ENCODE measurements around the gene COG7. TPM values are rescaled to one million over a fixed set of nuclear protein-coding genes. Genes with fewer than 3 reads are reported as not detected.

COG7 gene
- 10 to 100 TPM in 3 of 4 donors, 1 to 10 TPM in 1; 6.9 to 18.6 (median 16.0) TPM for total RNA-seq

GRCh38 chr16:23452572-23453337 is at the start of gene COG7:
COG7 (minus strand) TSS chr16:23453189; CDS start chr16:23452994, 195 bp downstream.
- TF ChIP-seq POLR2AphosphoS5 (IDR thresholded peaks at IDR 0.05) = peak; percentile 90
- peak in 1 of 2 donors; percentile 5 for TF ChIP-seq POLR2A (IDR thresholded peaks at IDR 0.05)
- peak in 1 of 4 experiments; percentile 9 for TF ChIP-seq CTCF (IDR thresholded peaks at IDR 0.05)
- TF ChIP-seq EP300 (IDR thresholded peaks at IDR 0.05) = no peak
- WGBS, 2 donors (ENCODE audit: low coverage in 1 of 2) = 0% methylated on average over 6 to 14 of the region's 57 CpGs

GRCh38 chr16:23502466-23502865 is 49.5 kb upstream of the COG7 start:
- peaks cover 0 to 92% (median 17%) of the 10 kb centered on the region in 3 donors for H3K4me1 ChIP-seq
- WGBS, 2 donors (ENCODE audit: low coverage in 1 of 2) = 79% methylated on average over 2 of the region's 2 CpGs; no CpG with 5 or more reads in 1 of the 2 donors

More at GRCh38 chr16:23452572-23453337, at the start of gene COG7:
- Histone ChIP-seq H3K9me3 (no peaks in the 10 kb centered on the region), H3K4me1 (peaks cover 0 to 57% (median 11%) of the 10 kb centered on the region in 3 donors), H3K27ac (peak within 1 kb of the TSS; percentile 9 to 90 (median 81)), H3K4me3 (peak within 1 kb of the TSS; percentile 54 to 92), H3K27me3 (no peaks in the 10 kb centered on the region), H3K36me3 (no peaks in the 10 kb centered on the region)
- peak; percentile 94 for ATAC-seq

GRCh38 chr16:23501291-23501690 is 48.3 kb upstream of the COG7 start:
- H3K27me3 ChIP-seq = no peaks in the 10 kb centered on the region
- 70 to 90% methylated on average over 2 to 5 of the region's 5 CpGs for WGBS, 2 donors (ENCODE audit: low coverage in 1 of 2)
- no peak for ATAC-seq
- no peaks in the 10 kb centered on the region for H3K9me3 ChIP-seq
- TF ChIP-seq POLR2A (IDR thresholded peaks at IDR 0.05) (no peak), CTCF (IDR thresholded peaks at IDR 0.05) (no peak), EP300 (IDR thresholded peaks at IDR 0.05) (no peak), POLR2AphosphoS5 (IDR thresholded peaks at IDR 0.05) (no peak)
- H3K27ac ChIP-seq = no peak overlapping the region
- H3K36me3 ChIP-seq = peaks cover 0 to 25% of the 10 kb centered on the region in 2 donors
- no peak overlapping the region for H3K4me3 ChIP-seq
- peaks cover 0 to 88% (median 16%) of the 10 kb centered on the region in 3 donors for H3K4me1 ChIP-seq

More at GRCh38 chr16:23502466-23502865, 49.5 kb upstream of the COG7 start:
- no peaks in the 10 kb centered on the region for H3K9me3 ChIP-seq
- H3K4me3 ChIP-seq = no peak overlapping the region
- ATAC-seq = no peak
- H3K36me3 ChIP-seq = peaks cover 0 to 22% of the 10 kb centered on the region in 2 donors
- H3K27me3 ChIP-seq = no peaks in the 10 kb centered on the region
- H3K27ac ChIP-seq = no peak overlapping the region
- no peak for TF ChIP-seq CTCF (IDR thresholded peaks at IDR 0.05)
- TF ChIP-seq EP300 (IDR thresholded peaks at IDR 0.05) = no peak
- no peak for TF ChIP-seq POLR2A (IDR thresholded peaks at IDR 0.05)
- no peak for TF ChIP-seq POLR2AphosphoS5 (IDR thresholded peaks at IDR 0.05)

- WGBS, 2 donors (ENCODE audit: low coverage in 1 of 2) = 71 to 87% methylated on average over 3 to 4 of the region's 4 CpGs
- ATAC-seq = no peak
- Histone ChIP-seq H3K4me3 (no peak overlapping the region), H3K27me3 (no peaks in the 10 kb centered on the region), H3K27ac (no peak overlapping the region), H3K4me1 (peaks cover 0 to 84% (median 16%) of the 10 kb centered on the region in 3 donors), H3K36me3 (peaks cover 0 to 27% of the 10 kb centered on the region in 2 donors), H3K9me3 (no peaks in the 10 kb centered on the region)
- TF ChIP-seq CTCF (IDR thresholded peaks at IDR 0.05) (no peak), POLR2A (IDR thresholded peaks at IDR 0.05) (no peak), EP300 (IDR thresholded peaks at IDR 0.05) (no peak), POLR2AphosphoS5 (IDR thresholded peaks at IDR 0.05) (no peak)
These were observed 47.9 kb upstream of the COG7 start for GRCh38 chr16:23500862-23501225.
